HG03575 (cell line): ENCODE measurements around the gene FPR2.
"Not testable (repeated sequence)": the region's sequence is repeated elsewhere in the genome, so short reads cannot be mapped to it uniquely, and the experiment has no call there.

Experiments used
- ATAC-seq: cut with Tn5 transposase; IDR thresholded peaks from one replicate; pipeline ENCODE4 v1.9.1; 2021; ENCODE audit not compliant: unreplicated experiment, insufficient number of reproducible peaks, low FRiP score; ENCODE audit errors: extremely low read depth

FPR2 gene

DNA sequence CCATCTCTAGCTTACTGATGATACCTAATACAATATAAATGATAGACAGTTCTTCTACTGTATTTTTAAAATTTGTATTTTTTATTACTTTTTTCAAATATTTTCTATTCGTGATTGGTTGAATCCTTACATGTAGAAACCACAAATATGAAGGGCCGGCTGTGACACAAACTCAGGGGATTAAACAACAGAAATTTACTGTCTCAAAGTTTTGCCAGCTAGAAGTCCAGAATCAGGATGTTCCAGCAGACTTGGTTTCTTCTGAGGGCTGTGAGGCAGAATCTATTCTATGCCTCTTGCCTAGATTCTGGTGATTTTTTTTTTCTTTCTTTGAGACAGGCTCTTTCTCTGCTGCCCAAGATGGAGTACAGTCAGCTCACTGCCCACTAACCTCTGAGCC lies 23.1 kb upstream of the FPR2 start:
- ATAC-seq, result no peak

DNA sequence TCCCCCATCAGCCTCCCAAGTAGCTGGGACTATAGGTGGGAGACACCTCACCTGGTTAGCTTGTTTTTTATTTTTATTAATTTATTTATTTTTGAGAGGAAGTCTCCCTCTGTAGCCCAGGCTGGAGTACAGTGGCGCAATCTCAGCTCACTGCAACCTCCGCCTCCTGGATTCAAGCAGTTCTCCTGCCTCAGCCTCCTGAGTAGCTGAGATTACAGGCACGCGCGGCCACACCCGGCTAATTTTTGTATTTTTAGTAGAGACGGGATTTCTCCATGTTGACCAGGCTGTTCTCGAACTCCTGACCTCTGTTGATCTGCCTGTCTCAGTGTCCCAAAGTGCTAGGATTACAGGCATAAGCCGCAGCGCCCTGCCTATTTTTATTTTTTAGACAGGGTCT lies 22.5 kb upstream of the FPR2 start:
- ATAC-seq, result not testable (repeated sequence)

GRCh38 chr19:51739466-51740213 lies 21.3 kb upstream of the FPR2 start:
- no peak for ATAC-seq

- no peak for ATAC-seq
These were observed 20.6 kb upstream of the FPR2 start for GRCh38 chr19:51740356-51740755.

GRCh38 chr19:51742789-51743188 lies 18.2 kb upstream of the FPR2 start:
- no peak for ATAC-seq

DNA sequence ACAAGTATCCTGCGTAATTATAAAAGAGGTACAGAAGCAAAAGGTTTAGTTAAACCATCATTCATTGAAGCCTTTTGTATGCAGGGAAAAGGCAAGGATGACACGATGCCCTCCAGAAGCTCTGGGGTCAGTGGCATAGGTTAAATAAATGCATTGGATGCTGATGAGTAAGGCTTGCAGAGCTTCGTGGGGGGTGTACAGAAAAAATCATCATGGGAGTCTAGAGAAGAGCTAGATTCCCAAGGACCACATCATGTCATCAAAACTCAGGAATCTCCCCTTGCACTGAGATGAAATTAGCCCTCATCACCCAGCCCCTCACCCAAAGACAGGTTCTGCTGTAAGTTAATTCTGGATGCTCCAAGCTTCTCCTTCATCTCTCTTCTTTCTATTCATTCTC lies 17.6 kb upstream of the FPR2 start:
- no peak for ATAC-seq

GRCh38 chr19:51746731-51747130 lies 14.2 kb upstream of the FPR2 start:
- no peak for ATAC-seq

DNA sequence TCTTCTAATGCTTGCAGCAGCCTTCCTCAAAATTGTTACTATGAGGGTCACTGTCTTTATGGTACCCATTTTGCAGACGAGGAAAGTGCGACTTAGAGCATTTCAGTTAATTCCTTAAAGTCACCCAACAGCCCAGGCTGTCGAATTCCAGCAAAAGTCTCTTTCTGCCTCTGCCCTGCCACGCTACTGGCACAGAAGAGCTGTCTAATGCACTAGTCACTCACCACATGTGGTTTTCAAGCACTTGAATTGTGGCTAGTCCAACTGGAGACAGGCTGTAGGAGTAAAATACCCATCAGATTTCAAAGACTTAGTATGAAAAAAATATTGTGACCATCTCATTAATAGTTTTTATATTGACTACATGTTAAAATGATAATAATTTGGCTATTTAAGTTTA lies 11.0 kb upstream of the FPR2 start:
- ATAC-seq, result no peak

GRCh38 chr19:51750400-51751094 lies 10.4 kb upstream of the FPR2 start:
- no peak for ATAC-seq

DNA sequence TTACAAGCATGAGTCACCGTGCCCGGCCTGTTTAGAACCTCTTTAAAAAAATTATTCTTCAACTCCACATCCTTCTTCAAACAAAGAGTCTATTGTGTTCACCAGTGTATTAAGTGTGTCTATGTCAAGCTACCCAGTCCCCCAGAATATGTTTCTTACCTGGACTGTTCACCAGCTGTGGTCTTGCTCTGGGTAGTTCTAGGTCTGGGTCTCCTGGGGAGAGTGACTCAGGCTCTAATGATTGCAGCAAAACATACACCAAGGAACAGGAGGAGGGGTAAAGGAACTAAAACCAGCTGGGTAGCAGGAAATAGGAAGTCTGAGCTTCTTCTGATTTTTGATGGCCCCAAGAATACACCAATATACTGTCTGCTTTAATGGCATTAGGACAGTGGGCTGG lies 9.3 kb upstream of the FPR2 start, which contains the start of gene FPR1:
Gene FPR1 (minus strand): TSS at position 224 of the 400 bp plus-strand sequence. CDS start 4,884 bp downstream, outside the sequence.
- no peak for ATAC-seq

- ATAC-seq, result no peak
These were observed 6.9 kb upstream of the FPR2 start for GRCh38 chr19:51754109-51754508.

DNA sequence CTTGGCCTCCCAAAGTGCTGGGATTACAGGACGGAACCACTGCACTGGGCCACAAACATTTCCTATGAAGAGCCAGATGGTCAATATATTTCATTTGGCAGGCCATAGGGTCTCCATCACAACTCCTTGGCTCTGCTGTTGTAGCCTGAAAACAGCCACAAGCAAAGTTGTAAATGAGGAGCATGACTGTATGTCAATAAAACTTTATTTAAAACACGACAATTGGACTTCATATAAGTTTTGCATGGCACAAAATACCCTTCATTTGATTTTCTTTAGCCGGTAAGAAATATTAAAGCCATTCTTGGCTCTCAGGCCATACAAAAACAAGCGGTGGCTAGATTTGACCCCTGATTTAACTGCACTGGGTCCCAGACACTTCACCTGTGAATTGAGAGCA lies 6.2 kb upstream of the FPR2 start:
- no peak for ATAC-seq

DNA sequence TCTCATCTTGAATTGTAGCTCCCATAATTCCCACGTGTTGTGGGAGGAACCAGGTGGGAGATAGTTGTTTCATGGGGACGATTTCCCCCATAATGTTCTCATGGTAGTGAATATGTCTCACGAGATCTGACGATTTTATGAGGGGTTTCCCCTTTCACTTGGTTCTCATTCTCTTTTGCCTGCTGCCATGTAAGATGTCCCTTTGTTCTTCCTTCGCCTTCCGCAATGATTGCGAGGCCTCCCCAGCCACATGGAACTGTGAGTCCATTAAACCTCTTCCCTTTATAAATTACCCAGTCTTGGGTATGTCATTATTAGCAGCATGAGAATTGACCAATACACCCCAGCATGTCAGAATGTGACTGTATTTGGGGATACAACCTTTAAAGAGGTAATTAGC lies 5.4 kb upstream of the FPR2 start:
- ATAC-seq, result no peak

DNA sequence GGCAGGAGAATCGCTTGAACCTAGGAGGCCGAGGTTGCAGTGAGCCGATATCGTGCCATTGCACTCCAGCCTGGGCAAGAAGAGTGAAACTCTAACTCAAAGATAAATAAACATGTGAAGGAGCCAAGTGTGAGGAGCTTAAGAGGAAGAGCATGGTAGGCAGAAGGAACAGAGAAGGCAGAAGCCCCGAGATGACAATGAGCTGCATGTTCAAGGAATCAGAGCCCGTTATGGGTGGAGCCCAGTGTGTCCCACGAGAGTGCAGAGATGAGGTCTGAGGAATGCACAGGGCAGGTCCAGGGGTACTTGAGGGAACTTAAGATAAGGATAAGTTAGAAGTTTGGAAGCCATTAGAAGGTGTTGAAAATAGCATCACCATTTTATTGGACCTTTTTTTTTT lies 716 bp downstream of the FPR2 start:
- no peak for ATAC-seq

- no peak for ATAC-seq
These were observed 4.1 kb downstream of the FPR2 start for GRCh38 chr19:51765086-51765485.

DNA sequence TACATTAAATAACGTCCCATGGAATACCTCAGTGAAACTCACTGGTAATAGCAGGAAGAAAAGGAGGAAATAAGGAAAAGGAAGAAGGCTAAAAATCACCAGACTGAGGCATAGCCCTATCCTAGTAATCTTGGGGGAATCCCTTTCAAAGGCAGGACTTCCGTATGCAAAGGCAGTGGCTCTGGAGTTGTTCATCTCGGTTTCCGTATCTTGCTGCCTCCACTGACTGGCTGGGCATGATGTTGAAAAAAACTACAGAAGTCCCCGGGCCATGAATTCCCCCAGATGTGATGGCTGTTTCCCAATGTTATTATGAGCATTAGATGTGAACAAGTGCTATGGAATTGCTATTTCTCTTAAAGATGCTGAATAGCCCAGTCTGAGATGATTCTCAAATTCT lies 5.5 kb downstream of the FPR2 start:
- ATAC-seq, result no peak

DNA sequence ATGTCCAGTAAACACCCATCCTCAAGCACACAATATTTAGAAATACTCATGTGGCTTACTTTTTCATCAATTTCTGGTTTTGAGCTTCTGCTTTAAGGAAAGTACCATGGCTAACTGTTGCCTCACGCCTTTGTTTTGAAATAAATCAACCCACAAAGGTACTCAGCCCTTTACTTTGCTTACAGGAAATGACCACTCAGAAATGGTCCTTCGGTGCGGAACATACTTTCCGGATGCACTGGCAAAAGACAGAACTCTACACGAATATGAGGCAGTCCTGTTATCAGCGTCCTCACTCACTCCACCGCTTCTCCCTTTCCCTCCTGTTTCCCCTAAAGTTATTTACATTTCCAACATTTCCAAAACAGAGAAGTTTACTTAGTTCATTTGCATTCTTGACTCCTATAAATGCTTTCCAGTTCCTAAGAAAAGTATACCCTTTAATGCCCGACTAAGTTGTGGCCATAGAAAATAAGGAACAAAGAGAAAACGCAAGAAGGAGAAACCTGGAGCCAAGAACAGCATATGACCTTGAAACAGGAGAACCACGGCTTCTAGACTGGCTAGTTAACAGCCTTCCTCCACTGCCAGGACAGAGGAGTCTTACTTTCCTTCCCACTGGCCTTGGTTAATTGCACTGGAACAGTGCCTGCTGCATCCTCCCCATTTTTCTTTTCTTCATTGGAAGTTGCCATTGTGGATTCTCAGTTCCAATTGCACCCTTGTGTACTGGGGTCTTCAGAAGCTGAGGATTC lies 10.6 kb downstream of the FPR2 start:
- no peak for ATAC-seq

- ATAC-seq, result no peak
These were observed 12.0 kb downstream of the FPR2 start for GRCh38 chr19:51772977-51773376.

DNA sequence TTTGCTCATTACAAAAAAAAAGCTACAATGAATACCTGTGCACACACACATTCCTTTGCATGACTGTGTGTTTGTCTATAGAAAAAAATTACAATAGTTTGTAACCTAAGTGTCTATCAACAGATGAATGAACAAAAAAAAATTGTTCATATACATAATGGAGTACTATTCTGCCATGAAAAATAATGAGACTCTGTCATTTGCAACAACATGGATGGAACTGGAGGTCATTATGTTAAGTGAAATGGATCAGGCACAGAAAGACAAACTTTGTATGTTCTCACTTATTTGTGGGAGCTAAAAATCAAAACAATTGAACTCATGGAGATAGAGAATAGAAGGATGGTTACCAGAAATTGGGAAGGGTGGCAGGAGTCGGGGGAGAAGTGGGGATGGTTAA lies 15.6 kb downstream of the FPR2 start:
- ATAC-seq, result not testable (repeated sequence)
